HepG2 (cell line): ENCODE results near the gene MEAF6.

Source experiments
- CEBPZ ChIP-seq: IDR thresholded peaks from 2 replicates; pipeline ENCODE4 v1.6.1; 2012; ENCODE audit warnings: low read length, improper control_type of control experiment
- CHD2 ChIP-seq: IDR thresholded peaks from 2 replicates; pipeline ENCODE4 v1.6.1; 2011; ENCODE audit warnings: low read depth, low read length, improper control_type of control experiment
- CTCF ChIP-seq: sonication (generic); formaldehyde crosslinking; IDR thresholded peaks from 2 replicates; pipeline ENCODE4 v1.5.0; 2020; ENCODE audit warnings: mild to moderate bottlenecking, missing genetic modification reagents, moderate library complexity
- EP300 ChIP-seq, 3 experiments: sonication (generic) in 1 of 3; formaldehyde crosslinking in 1 of 3; IDR thresholded peaks; 2 replicates each; pipeline versions ENCODE4 v1.5.1 to v1.6.1; 2011 to 2020; ENCODE audit warnings: low read depth in 2 of 3, low read length in 2 of 3, borderline replicate concordance in 1 of 3, improper control_type of control experiment in 1 of 3, mild to moderate bottlenecking in 1 of 3, missing genetic modification reagents in 1 of 3, moderate library complexity in 1 of 3
- MYNN ChIP-seq: sonication (generic); formaldehyde crosslinking; IDR thresholded peaks from 2 replicates; pipeline ENCODE4 v1.4.0; 2020; ENCODE audit warnings: mild to moderate bottlenecking, low read depth, missing genetic modification reagents
- NFATC3 ChIP-seq: sonication (generic); formaldehyde crosslinking; IDR thresholded peaks from 2 replicates; pipeline ENCODE4 v1.5.1; 2020; ENCODE audit warnings: mild to moderate bottlenecking, missing genetic modification reagents
- SATB2 ChIP-seq: sonication (generic); formaldehyde crosslinking; IDR thresholded peaks from 2 replicates; pipeline ENCODE4 v1.5.0; 2020; ENCODE audit warnings: missing genetic modification reagents
- ZFP1 ChIP-seq: IDR thresholded peaks from 2 replicates; pipeline ENCODE4 v1.6.1; 2016
- ZNF3 ChIP-seq: IDR thresholded peaks from 2 replicates; pipeline ENCODE4 v1.7.0; 2017; ENCODE audit warnings: inconsistent platforms
- ZNF644 ChIP-seq: IDR thresholded peaks from 2 replicates; pipeline ENCODE4 v1.6.1; 2016; ENCODE audit warnings: low read depth

GRCh38 chr1:37559080-37559479 is 44.5 kb upstream of the MEAF6 start:
- TF ChIP-seq CTCF (CRISPR knock-in tag) (no peak), MYNN (CRISPR knock-in tag) (no peak), CEBPZ (no peak), NFATC3 (CRISPR knock-in tag) (no peak), EP300 (IDR thresholded peaks at IDR 0.05; ENCODE audit: low read depth in 2 of 2, low read length in 2 of 2) (no peak), EP300 (CRISPR knock-in tag; IDR thresholded peaks at IDR 0.05; ENCODE audit: borderline replicate concordance) (no peak), ZFP1 (CRISPR knock-in tag) (no peak), SATB2 (CRISPR knock-in tag) (no peak), ZNF644 (CRISPR knock-in tag) (no peak), CHD2 (no peak), ZNF3 (CRISPR knock-in tag) (no peak)
